Esophagus muscularis mucosa (tissue), 4 donors: ENCODE data around the gene ADGRG1.

Source experiments
- CTCF ChIP-seq, 3 experiments: fragments of 200-600 bp in 2 of 3; fragments of 450-650 bp in 1 of 3; sonication (generic) in 2 of 3; IDR thresholded peaks; one replicate each; pipeline ENCODE4 v1.5.1; 2017 to 2019; ENCODE audit warnings: antibody characterized with exemption in 3 of 3, mild to moderate bottlenecking in 2 of 3, moderate library complexity in 1 of 3
- EP300 ChIP-seq: sonication (generic); formaldehyde crosslinking; IDR thresholded peaks from one replicate; pipeline ENCODE4 v1.6.1; 2017; ENCODE audit warnings: antibody characterized with exemption
- POLR2A ChIP-seq: fragments of 450-650 bp; IDR thresholded peaks from one replicate; pipeline ENCODE4 v1.6.1; 2017; ENCODE audit warnings: antibody characterized with exemption, moderate library complexity, mild to moderate bottlenecking, low read depth
- POLR2AphosphoS5 ChIP-seq, 2 donors: sonication (generic); formaldehyde crosslinking; IDR thresholded peaks; one replicate each; pipeline ENCODE4 v1.6.1; 2017; ENCODE audit warnings: antibody characterized with exemption in 2 of 2

- TF ChIP-seq CTCF (IDR thresholded peaks at IDR 0.05), result no peak
- TF ChIP-seq POLR2AphosphoS5 (IDR thresholded peaks at IDR 0.05), result no peak
- no peak for TF ChIP-seq EP300
- TF ChIP-seq POLR2A, result no peak
Measured at GRCh38 chr16:57592591-57593003, 35.8 kb upstream of the ADGRG1 start.
